ENCODE data around the gene TMEM203. TPM values are rescaled to one million over a fixed set of nuclear protein-coding genes. Genes with fewer than 3 reads are reported as not detected.

The TMEM203 gene
- total RNA-seq, 4 donors from 2014 or later: 45.7 to 60.7 (median 49.4) TPM

DNA sequence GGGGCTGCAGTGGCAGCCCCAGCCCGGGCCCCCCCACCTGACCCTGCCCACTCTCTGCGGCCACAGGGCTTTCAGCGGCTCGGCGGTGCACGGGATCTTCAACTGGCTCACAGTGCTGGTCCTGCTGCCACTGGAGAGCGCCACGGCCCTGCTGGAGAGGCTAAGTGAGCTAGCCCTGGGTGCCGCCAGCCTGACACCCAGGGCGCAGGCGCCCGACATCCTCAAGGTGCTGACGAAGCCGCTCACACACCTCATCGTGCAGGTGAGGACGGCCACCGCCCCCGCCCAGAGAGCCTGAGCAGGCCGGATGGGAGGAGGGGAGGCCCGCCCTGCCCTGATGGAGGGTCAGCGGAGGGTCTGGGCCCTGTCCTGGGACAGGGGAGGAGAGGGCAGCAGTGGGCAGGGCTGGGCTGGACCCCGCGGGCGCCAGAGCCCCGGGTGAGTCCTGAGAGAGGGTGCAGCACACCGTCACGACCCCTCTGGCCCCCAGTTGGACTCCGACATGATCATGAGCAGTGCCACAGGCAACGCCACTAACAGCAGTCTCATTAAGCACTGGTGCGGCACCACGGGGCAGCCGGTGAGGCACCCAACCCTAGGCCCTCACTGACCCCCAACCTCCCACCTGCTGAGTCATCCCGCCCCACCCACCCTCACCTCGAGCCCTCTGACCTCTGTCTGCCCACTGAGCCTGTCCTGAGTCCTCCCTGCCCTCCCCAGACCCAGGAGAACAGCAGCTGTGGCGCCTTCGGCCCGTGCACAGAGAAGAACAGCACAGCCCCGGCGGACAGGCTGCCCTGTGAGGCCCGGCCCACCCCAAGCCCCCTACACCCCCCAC, 27.9 kb upstream of the TMEM203 start:
- H3K4me3 ChIP-seq (ENCODE audit: low read depth, poor library complexity, severe bottlenecking): no peak overlapping the region
- WGBS, 2 donors: 66 to 71% methylated on average over 27 to 36 of the region's 40 CpGs
- TF ChIP-seq, protein P1, sequence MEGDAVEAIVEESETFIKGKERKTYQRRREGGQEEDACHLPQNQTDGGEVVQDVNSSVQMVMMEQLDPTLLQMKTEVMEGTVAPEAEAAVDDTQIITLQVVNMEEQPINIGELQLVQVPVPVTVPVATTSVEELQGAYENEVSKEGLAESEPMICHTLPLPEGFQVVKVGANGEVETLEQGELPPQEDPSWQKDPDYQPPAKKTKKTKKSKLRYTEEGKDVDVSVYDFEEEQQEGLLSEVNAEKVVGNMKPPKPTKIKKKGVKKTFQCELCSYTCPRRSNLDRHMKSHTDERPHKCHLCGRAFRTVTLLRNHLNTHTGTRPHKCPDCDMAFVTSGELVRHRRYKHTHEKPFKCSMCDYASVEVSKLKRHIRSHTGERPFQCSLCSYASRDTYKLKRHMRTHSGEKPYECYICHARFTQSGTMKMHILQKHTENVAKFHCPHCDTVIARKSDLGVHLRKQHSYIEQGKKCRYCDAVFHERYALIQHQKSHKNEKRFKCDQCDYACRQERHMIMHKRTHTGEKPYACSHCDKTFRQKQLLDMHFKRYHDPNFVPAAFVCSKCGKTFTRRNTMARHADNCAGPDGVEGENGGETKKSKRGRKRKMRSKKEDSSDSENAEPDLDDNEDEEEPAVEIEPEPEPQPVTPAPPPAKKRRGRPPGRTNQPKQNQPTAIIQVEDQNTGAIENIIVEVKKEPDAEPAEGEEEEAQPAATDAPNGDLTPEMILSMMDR (IDR thresholded peaks at IDR 0.05): no peak
- TF ChIP-seq POLR2A (IDR thresholded peaks at IDR 0.05): no peak
- DNase-seq (ENCODE audit: low spot score in 2 of 2): no peak
- intact Hi-C loops (cut with DNase I; ENCODE audit: low total_unique reads): no loop called here

DNA sequence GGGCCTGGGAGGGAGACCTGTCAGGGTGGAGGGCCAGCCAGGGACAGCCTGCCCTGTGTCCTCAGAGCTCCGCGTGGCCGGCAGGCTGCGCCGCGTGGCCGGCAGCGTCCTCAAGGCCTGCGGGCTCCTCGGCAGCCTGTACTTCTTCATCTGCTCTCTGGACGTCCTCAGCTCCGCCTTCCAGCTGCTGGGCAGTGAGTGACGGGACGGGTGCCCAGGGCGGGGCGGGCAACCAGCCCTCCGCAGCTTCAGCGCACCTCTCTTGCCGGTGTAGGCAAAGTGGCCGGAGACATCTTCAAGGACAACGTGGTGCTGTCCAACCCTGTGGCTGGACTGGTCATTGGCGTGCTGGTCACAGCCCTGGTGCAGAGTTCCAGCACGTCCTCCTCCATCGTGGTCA, 27.1 kb upstream of the TMEM203 start:
- 53 to 72% methylated on average over 13 to 24 of the region's 24 CpGs for WGBS, 2 donors
- no peak for DNase-seq (ENCODE audit: low spot score in 2 of 2)
- TF ChIP-seq, protein P1 (IDR thresholded peaks at IDR 0.05): no peak
- no peak for TF ChIP-seq POLR2A (IDR thresholded peaks at IDR 0.05)
- intact Hi-C loops (cut with DNase I; ENCODE audit: low total_unique reads): no loop called here
- no peak overlapping the region for H3K4me3 ChIP-seq (ENCODE audit: low read depth, poor library complexity, severe bottlenecking)

DNA sequence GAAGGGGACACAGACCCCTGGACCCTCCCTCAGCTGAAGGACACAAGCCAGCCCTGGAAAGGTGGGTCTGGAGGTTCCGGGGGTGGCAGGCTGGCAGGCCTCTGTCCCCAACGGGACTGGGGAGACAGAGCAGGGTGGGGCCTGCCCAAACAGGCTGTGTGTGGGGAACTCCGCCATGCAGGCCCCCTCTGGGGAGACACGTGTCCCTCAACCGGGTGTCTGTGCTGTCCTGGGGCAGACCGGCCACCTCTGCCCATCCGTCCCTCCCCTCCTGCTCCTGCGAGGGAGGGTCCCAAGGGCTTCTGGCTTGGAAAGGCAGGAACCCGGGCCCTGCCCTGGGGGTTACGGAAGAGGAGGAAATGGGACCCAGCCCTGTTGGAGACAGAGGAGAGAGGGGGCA, 26.7 kb upstream of the TMEM203 start:
- TF ChIP-seq, protein P1 (IDR thresholded peaks at IDR 0.05): no peak
- no peak for TF ChIP-seq POLR2A (IDR thresholded peaks at IDR 0.05)
- 55 to 62% methylated on average over 10 of the region's 10 CpGs for WGBS, 2 donors
- no peak overlapping the region for H3K4me3 ChIP-seq (ENCODE audit: low read depth, poor library complexity, severe bottlenecking)
- intact Hi-C loops (cut with DNase I; ENCODE audit: low total_unique reads): no loop called here
- DNase-seq (ENCODE audit: low spot score in 2 of 2): no peak

DNA sequence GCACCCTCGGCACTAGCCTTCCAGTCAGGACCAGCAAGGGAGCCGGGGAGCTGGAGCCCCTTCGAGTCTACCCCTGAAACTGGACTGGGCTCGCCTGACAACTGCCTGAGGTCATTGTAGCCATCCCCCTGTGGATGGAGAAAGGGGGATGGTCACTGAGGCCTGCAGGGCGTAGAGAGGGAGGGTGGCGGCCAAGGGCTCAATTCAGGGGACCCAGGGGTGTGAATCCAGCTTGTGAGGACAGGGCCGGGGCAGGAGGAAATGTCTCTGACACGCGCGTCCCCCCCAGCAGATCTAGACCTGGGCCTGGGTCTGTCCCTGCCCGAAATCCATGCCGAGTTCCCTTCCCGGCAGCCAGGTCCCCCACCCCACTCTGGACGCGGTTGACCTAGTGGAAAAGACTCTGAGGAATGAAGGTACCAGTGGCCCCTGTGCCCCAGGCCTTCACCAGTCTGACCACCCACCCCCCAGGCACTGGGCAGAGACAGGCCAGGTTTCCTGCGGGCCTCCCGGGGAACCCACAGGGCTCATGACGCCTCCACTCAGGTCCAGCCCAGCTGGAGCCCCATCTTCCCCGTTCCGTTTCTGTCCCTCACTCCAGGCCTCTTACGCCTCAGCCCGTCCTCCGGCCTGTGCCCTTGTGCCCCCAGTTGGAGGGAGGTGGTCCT, 26.1 kb upstream of the TMEM203 start:
- intact Hi-C loops (cut with DNase I; ENCODE audit: low total_unique reads): loop anchor here (2.0 kb wide), 1 partner anchor 57 kb away; no protein-coding TSS in a partner anchor
- TF ChIP-seq, protein P1 (IDR thresholded peaks at IDR 0.05): no peak
- no peak for TF ChIP-seq POLR2A (IDR thresholded peaks at IDR 0.05)
- 79 to 80% methylated on average over 20 to 23 of the region's 23 CpGs for WGBS, 2 donors
- no peak for DNase-seq (ENCODE audit: low spot score in 2 of 2)
- no peak overlapping the region for H3K4me3 ChIP-seq (ENCODE audit: low read depth, poor library complexity, severe bottlenecking)

DNA sequence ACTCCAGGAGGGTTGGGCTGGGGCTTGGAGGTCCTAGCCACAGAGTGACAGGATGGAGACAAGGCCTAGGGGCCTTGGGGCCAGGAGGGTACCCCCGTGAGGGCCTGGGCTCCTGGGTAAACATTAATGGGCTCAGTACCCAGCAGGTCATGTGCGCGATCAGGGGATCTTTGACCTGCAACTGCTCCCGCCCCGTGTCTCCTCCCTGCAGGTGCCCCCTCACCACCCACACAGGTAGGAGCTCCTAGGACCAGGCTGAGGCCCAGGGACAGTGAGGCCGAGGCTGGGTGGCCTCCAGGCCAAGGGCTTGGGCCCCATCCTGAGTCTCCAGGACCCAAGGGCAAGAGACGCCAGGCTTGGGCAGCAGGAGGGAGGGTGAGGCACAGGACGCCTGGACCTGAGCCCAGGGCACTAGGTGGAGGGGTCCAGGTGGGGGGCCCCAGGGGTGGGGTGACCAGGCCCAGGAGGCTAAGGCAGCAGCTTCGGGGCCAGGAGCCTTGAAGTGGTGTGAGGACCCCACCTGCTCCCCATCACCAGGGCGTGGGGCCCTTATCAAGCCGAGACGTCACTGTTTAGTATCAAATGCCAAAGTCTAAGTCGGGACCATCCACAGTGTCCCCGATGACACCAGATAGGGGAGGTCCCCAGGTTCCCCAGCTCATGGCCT, 25.4 kb upstream of the TMEM203 start, which contains the start of gene SLC34A3:
TSS of gene SLC34A3 (plus strand) at position 197 of the 667 bp plus-strand sequence. CDS start 802 bp downstream, outside the sequence.
- no peak for TF ChIP-seq POLR2A (IDR thresholded peaks at IDR 0.05)
- TF ChIP-seq, protein P1 (IDR thresholded peaks at IDR 0.05): no peak
- intact Hi-C loops (cut with DNase I; ENCODE audit: low total_unique reads): loop anchor here (2.0 kb wide), 1 partner anchor 56 kb away; no protein-coding TSS in a partner anchor
- WGBS, 2 donors: 69 to 74% methylated on average over 7 to 11 of the region's 14 CpGs
- no peak within 1 kb of the TSS for H3K4me3 ChIP-seq (ENCODE audit: low read depth, poor library complexity, severe bottlenecking)
- DNase-seq (ENCODE audit: low spot score in 2 of 2): no peak

All from lower leg skin (tissue), 4 donors.